Heart left ventricle (tissue), 16 donors: ENCODE results near the gene UROC1. TPM values are rescaled to one million over a fixed set of nuclear protein-coding genes. Genes with fewer than 3 reads are reported as not detected.

ENCODE experiments used
- ATAC-seq, 4 donors: fragments of 200-7000 bp; cut with Tn5 transposase; one replicate each; pipeline ENCODE4 v1.9.1; 2020 to 2022; ENCODE audit warnings: moderate library complexity in 4 of 4, mild to moderate bottlenecking in 3 of 4, moderate number of reproducible peaks in 1 of 4
- DNase-seq, 5 donors: peaks; one replicate each; pipeline ENCODE4 v3.0.0-alpha.2; 2020
- H3K27ac ChIP-seq, 12 donors: fragments of 200-600 bp; sonication (generic) in 4 of 12; one replicate each; pipeline versions ENCODE4 v1.5.0 to v1.8.0; 2016 to 2022; ENCODE audit warnings: mild to moderate bottlenecking in 2 of 12
- H3K27me3 ChIP-seq, 9 donors: fragments of 200-600 bp; sonication (generic) in 2 of 9; one replicate each; pipeline versions ENCODE4 v1.5.1 to v1.8.0; 2016 to 2022; ENCODE audit warnings: mild to moderate bottlenecking in 3 of 9
- H3K36me3 ChIP-seq, 9 donors: fragments of 200-600 bp; sonication (generic) in 2 of 9; one replicate each; pipeline versions ENCODE4 v1.5.0 to v1.8.0; 2018 to 2022; ENCODE audit warnings: mild to moderate bottlenecking in 2 of 9
- H3K4me1 ChIP-seq, 12 donors: fragments of 200-600 bp; sonication (generic) in 4 of 12; one replicate each; pipeline versions ENCODE4 v1.5.0 to v1.8.0; 2016 to 2022; ENCODE audit warnings: mild to moderate bottlenecking in 3 of 12
- H3K4me3 ChIP-seq, 12 donors: fragments of 200-600 bp; sonication (generic) in 4 of 12; one replicate each; pipeline versions ENCODE4 v1.5.0 to v1.8.0; 2017 to 2022; ENCODE audit warnings: mild to moderate bottlenecking in 9 of 12, moderate library complexity in 4 of 12
- H3K9me3 ChIP-seq, 12 donors: fragments of 200-600 bp; sonication (generic) in 4 of 12; one replicate each; pipeline versions ENCODE4 v1.5.0 to v1.8.0; 2016 to 2022; ENCODE audit warnings: mild to moderate bottlenecking in 1 of 12
- CTCF ChIP-seq, 12 donors: fragments of 200-600 bp; sonication (generic) in 4 of 12; IDR thresholded peaks; one replicate each; pipeline versions ENCODE4 v1.5.0 to v1.8.0; 2018 to 2022; ENCODE audit warnings: antibody characterized with exemption in 12 of 12, mild to moderate bottlenecking in 5 of 12
- POLR2A ChIP-seq, 2 donors: fragments of 450-650 bp; IDR thresholded peaks; one replicate each; pipeline ENCODE4 v1.6.1; 2017; ENCODE audit warnings: antibody characterized with exemption in 2 of 2, mild to moderate bottlenecking in 2 of 2, moderate library complexity in 2 of 2
- WGBS, 4 donors: extraction: QIAGEN DNeasy Blood & Tissue Kit in 2 of 4; methylation state at CpG; one replicate each; pipeline versions ENCODE4 v1.1.5 to v1.1.7; 2013 to 2018; 5-methylcytosine and 5-hydroxymethylcytosine counted together
- intact Hi-C, 10 donors: fragments of 100-400 bp; cut with DNase I; formaldehyde crosslinking; loops; one replicate each; pipeline versions ENCODE4 v1.11.1 to v1.14.2; 2022
- polyA plus RNA-seq, 2 donors: library from polyadenylated mRNA; stranded (reverse); fragments of 200-250 nt; gene quantifications; one replicate each; pipeline ENCODE4 v1.2.3, GENCODE V29; 2013
- total RNA-seq, 9 donors: library from RNA; depleted of rRNA in 2 of 9; stranded (reverse); fragments of >200 nt in 2 of 9; fragmentation: NEBNext Ultra II Directional in 3 of 9; extraction: Animal tissue kit (Norgen Biotek cat#: 25700) in 3 of 9; gene quantifications; one replicate each; pipeline versions ENCODE4 v1.1.0 to v1.2.4, GENCODE V29; 2016 to 2023
- donor health status: ischemic (EF 13 %, LVEDD 7.1; RV severe dilation, severe dysfunction).
- donor health status: healthy with polysubstance abuse.
- donor health status: DM: no; HTN: yes; CAD: no.
- donor health status: DM: no; HTN: no; CAD: no.
- donor health status: ischemic (EF 25% LVEDD 6.9; RV normal size, moderate dysfunction).
- donor health status: ischemic (EF 25% LVEDD 5.7; RV mildly dilated, moderate dysfunction).
- donor health status: healthy.
- donor health status: DM: yes; HTN: yes; CAD: no.
- donor health status: ischemic (EF 35%, LVEDD 5.7; RV mildly dilated, moderate dysfunction).
- donor health status: nonischemic (EF 11% LVEDD 7.7; RV severe dilation, severe dysfunction).
- donor health status: DM: yes; HTN: yes; CAD: no.
- donor health status: PGD.
- donor health status: ischemic (EF 29% LVEDD 5.4; RV normal size, mild dysfunction).
- donor health status: nonischemic (EF 23%, LVEDD 6.1; RV moderate dilation, normal function).

UROC1 gene
- total and polyA plus RNA-seq, 11 donors, result not detected

- Histone ChIP-seq H3K4me3 (no peak overlapping the region), H3K27ac (no peak overlapping the region), H3K9me3 (no peaks in the 10 kb centered on the region), H3K27me3 (no peaks in the 10 kb centered on the region), H3K4me1 (peaks cover 0 to 32% (median 1%) of the 10 kb centered on the region in 12 donors), H3K36me3 (peaks cover 0 to 100% (median 88%) of the 10 kb centered on the region in 9 donors)
- ATAC-seq, result no peak
- DNase-seq, result no peak
- TF ChIP-seq CTCF (IDR thresholded peaks at IDR 0.05) (no peak), POLR2A (IDR thresholded peaks at IDR 0.05) (no peak)
- intact Hi-C loops, result no loop called here
- 87 to 89% (median 88%) methylated on average over 7 of the region's 7 CpGs for WGBS, 4 donors
Observed at GRCh38 chr3:126459111-126459762, 58.3 kb downstream of the UROC1 start.

DNA sequence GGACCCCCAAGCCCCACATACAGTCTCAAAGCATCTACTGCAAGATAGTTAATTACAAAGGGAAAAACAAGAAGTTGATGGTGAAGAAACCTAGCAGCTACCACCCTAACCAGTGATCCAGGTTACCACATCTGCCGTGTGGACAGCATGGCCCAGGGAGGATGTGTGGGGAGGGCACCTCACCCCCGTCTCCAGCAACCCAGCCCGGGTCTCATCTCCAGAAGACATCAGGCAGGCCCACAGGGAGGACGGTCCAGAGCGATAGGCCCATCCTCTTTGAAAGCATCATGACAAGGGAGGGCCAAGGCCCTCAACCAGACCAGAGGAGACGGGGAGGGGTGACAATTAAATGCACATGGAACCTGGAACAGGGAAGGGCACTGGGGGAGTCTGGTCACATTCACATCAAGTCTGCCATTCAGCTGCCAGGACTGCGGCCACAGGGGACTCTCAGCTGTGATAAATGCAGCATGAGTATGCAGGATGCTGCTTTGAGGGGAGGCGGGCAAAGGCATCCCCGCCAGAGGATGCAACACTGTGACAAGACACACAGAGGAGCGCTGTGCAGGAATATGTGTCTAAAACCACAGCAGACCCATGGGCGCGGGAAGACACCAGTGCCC is 60.7 kb downstream of the UROC1 start:
- TF ChIP-seq CTCF (IDR thresholded peaks at IDR 0.05) (no peak), POLR2A (IDR thresholded peaks at IDR 0.05) (no peak)
- H3K4me3 ChIP-seq, result no peak overlapping the region
- WGBS, 4 donors, result 82 to 91% (median 88%) methylated on average over 9 to 12 of the region's 12 CpGs
- DNase-seq (peak in 1 of 5 donors; percentile 9), ATAC-seq (peak in 1 of 4 donors; percentile 24)
- intact Hi-C loops, result no loop called here
- H3K9me3 ChIP-seq, result no peaks in the 10 kb centered on the region
- peaks cover 0 to 22% (median 1%) of the 10 kb centered on the region in 12 donors for H3K4me1 ChIP-seq
- H3K36me3 ChIP-seq, result peaks cover 0 to 100% (median 88%) of the 10 kb centered on the region in 9 donors
- no peak overlapping the region for H3K27ac ChIP-seq
- no peaks in the 10 kb centered on the region for H3K27me3 ChIP-seq

DNA sequence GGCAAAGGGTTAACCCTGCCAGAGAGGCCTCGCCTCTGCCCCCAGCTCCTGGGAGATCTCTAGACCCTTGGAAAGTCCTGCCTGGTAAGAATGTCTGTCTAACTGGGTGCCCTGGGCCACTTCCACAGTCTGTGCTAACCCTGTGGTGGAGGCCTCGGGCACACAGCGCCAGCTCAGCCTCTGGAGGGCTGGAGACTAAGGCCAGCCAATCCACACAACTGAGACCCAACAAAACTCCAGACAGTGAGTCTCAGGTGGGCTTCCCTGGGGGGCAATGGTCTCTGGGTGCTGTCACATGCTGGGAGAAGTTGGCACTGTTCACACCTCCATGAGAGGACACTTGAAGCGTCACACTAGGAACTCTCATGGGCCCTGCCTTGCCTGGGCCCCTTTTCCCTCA is 61.4 kb downstream of the UROC1 start:
- Histone ChIP-seq H3K9me3 (no peaks in the 10 kb centered on the region), H3K4me1 (peaks cover 0 to 22% (median 1%) of the 10 kb centered on the region in 12 donors), H3K36me3 (peaks cover 0 to 100% (median 88%) of the 10 kb centered on the region in 9 donors), H3K4me3 (no peak overlapping the region), H3K27ac (no peak overlapping the region), H3K27me3 (no peaks in the 10 kb centered on the region)
- ATAC-seq, result peak in 1 of 4 donors; percentile 31
- WGBS, 4 donors, result 71 to 78% (median 72%) methylated on average over 4 of the region's 4 CpGs
- intact Hi-C loops, result no loop called here
- TF ChIP-seq CTCF (IDR thresholded peaks at IDR 0.05), result no peak
- no peak for TF ChIP-seq POLR2A (IDR thresholded peaks at IDR 0.05)
- no peak for DNase-seq

- 86 to 91% (median 90%) methylated on average over 6 of the region's 6 CpGs for WGBS, 4 donors
- no peak overlapping the region for H3K4me3 ChIP-seq
- no peak for TF ChIP-seq POLR2A (IDR thresholded peaks at IDR 0.05)
- no peak for TF ChIP-seq CTCF (IDR thresholded peaks at IDR 0.05)
- no peaks in the 10 kb centered on the region for H3K27me3 ChIP-seq
- ATAC-seq (no peak), DNase-seq (no peak)
- no peaks in the 10 kb centered on the region for H3K9me3 ChIP-seq
- intact Hi-C loops, result no loop called here
- peaks cover 0 to 21% (median 0%) of the 10 kb centered on the region in 12 donors for H3K4me1 ChIP-seq
- H3K27ac ChIP-seq, result no peak overlapping the region
- peaks cover 0 to 100% (median 88%) of the 10 kb centered on the region in 9 donors for H3K36me3 ChIP-seq
Observed at GRCh38 chr3:126454437-126455198, 63.0 kb downstream of the UROC1 start.
